ENCODE data around the gene PCDHA12.
"Not testable (repeated sequence)": the region's sequence is repeated elsewhere in the genome, so short reads cannot be mapped to it uniquely, and the experiment has no call there.

The PCDHA12 gene

GRCh38 chr5:140875085-140876065 is at the start of gene PCDHA12:
PCDHA12 (plus strand) TSS chr5:140875308; CDS start chr5:140875473, 165 bp downstream.
- DNase-seq (ENCODE audit: low read depth in 3 of 3): no peak

DNA sequence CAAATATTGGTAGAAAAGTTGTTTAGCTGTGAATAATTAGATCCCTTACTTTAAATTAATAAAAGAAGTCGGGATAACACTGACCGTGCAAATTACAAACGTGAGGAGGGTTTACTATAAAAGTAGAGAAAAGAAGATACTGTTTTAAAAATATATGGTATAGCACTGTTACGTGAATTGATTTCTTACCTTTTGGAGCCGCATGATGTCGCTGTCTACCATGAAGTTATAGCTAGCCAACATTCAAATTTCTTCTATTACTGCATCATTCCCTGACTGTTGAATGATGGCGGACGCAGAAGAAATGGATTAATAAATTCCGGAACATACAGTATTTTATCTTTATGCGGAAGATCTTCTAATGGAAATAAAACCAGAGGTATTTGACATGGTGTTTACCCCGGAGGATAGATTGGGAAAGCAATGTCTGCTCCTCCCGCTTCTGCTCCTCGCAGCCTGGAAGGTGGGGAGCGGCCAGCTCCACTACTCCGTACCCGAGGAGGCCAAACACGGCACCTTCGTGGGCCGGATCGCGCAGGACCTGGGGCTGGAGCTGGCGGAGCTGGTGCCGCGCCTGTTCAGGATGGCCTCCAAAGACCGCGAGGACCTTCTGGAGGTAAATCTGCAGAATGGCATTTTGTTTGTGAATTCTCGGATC is 47.3 kb upstream of the PCDHA12 start, which contains the start of gene PCDHA6:
Gene PCDHA6 (plus strand): TSS at position 257 of the 658 bp plus-strand sequence. CDS start 132 bp downstream, at position 389.
- DNase-seq (ENCODE audit: low read depth in 3 of 3): no peak

DNA sequence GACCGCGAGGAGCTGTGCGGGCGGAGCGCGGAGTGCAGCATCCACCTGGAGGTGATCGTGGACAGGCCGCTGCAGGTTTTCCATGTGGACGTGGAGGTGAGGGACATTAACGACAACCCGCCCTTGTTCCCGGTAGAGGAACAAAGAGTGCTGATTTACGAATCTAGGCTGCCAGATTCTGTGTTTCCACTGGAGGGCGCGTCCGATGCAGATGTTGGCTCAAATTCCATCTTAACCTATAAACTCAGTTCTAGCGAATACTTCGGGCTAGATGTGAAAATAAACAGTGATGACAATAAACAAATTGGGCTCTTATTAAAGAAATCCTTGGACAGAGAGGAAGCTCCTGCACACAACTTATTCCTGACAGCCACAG is 46.8 kb upstream of the PCDHA12 start:
- DNase-seq (ENCODE audit: low read depth in 3 of 3): no peak

DNA sequence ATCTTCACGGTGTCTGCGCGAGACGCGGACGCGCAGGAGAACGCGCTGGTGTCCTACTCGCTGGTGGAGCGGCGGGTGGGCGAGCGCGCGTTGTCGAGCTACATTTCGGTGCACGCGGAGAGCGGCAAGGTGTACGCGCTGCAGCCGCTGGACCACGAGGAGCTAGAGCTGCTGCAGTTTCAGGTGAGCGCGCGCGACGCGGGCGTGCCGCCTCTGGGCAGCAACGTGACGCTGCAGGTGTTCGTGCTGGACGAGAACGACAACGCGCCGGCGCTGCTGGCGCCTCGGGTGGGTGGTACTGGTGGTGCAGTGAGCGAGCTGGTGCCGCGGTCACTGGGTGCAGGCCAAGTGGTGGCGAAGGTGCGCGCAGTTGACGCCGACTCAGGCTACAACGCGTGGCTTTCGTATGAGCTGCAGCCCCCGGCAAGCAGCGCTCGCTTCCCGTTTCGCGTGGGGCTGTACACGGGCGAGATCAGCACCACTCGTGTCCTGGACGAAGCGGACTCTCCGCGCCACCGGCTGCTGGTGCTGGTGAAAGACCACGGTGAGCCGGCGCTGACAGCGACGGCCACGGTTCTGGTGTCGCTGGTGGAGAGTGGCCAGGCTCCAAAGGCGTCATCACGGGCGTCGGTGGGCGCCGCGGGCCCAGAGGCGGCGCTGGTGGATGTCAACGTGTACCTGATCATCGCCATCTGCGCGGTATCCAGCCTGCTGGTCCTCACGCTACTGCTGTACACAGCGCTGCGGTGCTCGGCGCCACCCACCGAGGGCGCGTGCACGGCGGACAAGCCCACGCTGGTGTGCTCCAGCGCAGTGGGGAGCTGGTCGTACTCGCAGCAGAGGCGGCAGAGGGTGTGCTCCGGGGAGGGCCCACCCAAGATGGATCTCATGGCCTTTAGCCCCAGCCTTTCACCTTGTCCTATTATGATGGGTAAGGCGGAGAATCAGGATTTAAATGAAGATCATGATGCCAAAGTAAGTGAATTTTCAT is 45.3 kb upstream of the PCDHA12 start:
- DNase-seq (ENCODE audit: low read depth in 3 of 3): not testable (repeated sequence)

- no peak for DNase-seq (ENCODE audit: low read depth in 3 of 3)
Observed at GRCh38 chr5:140833993-140834392, 41.1 kb upstream of the PCDHA12 start, which contains the start of gene PCDHA7. PCDHA7 (plus strand) TSS chr5:140834269; CDS start chr5:140834384, 115 bp downstream.

DNA sequence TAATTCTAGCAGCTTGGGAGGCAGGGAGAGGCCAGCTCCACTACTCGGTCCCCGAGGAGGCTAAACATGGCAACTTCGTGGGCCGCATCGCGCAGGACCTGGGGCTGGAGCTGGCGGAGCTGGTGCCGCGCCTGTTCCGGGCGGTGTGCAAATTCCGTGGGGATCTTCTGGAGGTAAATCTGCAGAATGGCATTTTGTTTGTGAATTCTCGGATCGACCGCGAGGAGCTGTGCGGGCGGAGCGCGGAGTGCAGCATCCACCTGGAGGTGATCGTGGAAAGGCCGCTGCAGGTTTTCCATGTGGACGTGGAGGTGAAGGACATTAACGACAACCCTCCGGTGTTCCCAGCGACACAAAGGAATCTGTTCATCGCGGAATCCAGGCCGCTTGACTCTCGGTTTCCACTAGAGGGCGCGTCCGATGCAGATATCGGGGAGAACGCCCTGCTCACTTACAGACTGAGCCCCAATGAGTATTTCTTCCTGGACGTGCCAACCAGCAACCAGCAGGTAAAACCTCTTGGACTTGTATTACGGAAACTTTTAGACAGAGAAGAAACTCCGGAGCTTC is 40.6 kb upstream of the PCDHA12 start:
- DNase-seq (ENCODE audit: low read depth in 3 of 3): not testable (repeated sequence)

- no peak for DNase-seq (ENCODE audit: low read depth in 3 of 3)
Observed at GRCh38 chr5:140835622-140836510, 39.2 kb upstream of the PCDHA12 start.

GRCh38 chr5:140840978-140841962 is 33.8 kb upstream of the PCDHA12 start, which contains the start of gene PCDHA8:
PCDHA8 (plus strand) TSS chr5:140841187; CDS start chr5:140841322, 135 bp downstream.
- peak in 1 of 3 donors; percentile 3 for DNase-seq (ENCODE audit: low read depth in 3 of 3)

DNA sequence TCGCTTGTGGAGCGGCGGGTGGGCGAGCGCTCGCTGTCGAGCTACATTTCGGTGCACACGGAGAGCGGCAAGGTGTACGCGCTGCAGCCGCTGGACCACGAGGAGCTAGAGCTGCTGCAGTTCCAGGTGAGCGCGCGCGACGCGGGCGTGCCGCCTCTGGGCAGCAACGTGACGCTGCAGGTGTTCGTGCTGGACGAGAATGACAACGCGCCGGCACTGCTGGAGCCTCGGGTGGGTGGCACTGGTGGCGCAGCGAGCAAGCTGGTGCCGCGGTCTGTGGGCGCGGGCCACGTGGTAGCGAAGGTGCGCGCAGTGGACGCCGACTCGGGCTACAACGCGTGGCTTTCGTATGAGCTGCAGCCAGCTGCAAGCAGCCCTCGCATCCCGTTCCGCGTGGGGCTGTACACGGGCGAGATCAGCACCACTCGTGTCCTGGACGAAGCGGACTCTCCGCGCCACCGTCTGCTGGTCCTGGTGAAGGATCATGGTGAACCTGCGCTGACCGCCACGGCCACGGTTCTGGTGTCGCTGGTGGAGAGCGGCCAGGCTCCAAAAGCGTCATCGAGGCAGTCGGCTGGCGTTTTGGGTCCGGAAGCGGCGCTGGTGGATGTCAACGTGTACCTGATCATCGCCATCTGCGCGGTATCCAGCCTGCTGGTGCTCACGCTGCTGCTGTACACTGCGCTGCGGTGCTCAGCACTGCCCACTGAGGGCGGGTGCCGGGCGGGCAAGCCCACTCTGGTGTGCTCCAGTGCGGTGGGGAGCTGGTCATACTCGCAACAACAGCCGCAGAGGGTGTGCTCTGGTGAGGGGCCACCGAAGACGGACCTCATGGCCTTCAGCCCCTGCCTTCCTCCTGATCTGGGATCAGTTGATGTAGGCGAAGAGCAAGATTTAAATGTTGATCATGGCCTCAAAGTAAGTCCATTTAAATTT is 32.0 kb upstream of the PCDHA12 start:
- no peak for DNase-seq (ENCODE audit: low read depth in 3 of 3)

GRCh38 chr5:140848139-140849102 is 26.7 kb upstream of the PCDHA12 start, which contains the start of gene PCDHA9:
PCDHA9 (plus strand) TSS chr5:140848382; CDS start chr5:140848496, 114 bp downstream.
- DNase-seq (ENCODE audit: low read depth in 3 of 3): not testable (repeated sequence)

GRCh38 chr5:140849831-140850634 is 25.1 kb upstream of the PCDHA12 start:
- not testable (repeated sequence) for DNase-seq (ENCODE audit: low read depth in 3 of 3)

DNA sequence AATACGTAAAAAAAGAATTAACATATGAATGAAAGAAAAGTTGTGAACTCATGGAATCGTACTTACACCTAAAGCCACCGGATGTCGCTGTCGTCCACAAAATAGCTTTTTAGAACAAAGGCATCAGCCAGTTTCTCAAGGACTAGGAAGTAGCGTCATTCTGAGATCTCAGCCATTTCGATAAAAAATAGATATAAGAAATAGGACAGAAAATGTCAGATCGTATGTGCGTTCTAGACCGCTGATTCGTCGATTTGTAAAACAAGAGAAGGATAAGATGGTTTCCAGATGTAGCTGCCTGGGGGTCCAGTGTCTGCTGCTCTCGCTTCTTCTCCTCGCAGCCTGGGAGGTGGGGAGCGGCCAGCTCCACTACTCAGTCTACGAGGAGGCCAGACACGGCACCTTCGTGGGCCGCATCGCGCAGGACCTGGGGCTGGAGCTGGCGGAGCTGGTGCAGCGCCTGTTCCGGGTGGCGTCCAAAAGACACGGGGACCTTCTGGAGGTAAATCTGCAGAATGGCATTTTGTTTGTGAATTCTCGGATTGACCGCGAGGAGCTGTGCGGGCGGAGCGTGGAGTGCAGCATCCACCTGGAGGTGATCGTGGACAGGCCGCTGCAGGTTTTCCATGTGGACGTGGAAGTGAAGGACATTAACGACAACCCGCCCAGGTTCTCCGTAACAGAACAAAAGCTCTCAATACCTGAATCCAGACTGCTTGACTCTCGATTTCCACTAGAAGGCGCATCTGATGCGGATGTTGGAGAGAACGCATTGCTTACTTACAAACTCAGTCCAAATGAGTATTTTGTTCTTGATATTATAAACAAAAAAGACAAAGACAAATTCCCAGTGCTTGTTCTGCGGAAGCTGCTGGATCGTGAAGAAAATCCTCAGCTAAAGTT is 19.1 kb upstream of the PCDHA12 start, which contains the start of gene PCDHA10:
Gene PCDHA10 (plus strand): TSS at position 126 of the 903 bp plus-strand sequence. CDS start 152 bp downstream, at position 278.
- no peak for DNase-seq (ENCODE audit: low read depth in 3 of 3)

DNA sequence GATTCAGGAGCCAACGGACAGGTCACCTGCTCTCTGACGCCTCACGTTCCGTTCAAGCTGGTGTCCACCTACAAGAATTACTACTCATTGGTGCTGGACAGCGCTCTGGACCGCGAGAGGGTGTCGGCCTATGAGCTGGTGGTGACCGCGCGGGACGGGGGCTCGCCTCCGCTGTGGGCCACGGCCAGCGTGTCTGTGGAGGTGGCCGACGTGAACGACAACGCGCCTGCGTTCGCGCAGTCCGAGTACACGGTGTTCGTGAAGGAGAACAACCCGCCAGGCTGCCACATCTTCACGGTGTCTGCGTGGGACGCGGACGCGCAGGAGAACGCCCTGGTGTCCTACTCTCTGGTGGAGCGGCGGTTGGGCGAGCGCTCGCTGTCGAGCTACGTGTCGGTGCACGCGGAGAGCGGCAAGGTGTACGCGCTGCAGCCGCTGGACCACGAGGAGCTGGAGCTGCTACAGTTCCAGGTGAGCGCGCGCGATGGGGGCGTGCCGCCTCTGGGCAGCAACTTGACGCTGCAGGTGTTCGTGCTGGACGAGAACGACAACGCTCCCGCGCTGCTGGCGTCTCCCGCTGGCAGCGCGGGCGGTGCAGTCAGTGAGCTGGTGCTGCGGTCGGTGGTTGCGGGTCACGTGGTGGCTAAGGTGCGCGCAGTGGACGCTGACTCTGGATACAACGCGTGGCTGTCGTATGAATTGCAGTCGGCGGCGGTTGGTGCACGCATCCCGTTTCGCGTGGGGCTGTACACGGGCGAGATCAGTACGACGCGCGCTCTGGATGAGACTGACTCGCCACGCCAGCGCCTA is 17.7 kb upstream of the PCDHA12 start:
- no peak for DNase-seq (ENCODE audit: low read depth in 3 of 3)
